ENCODE data around the gene TSPY3.
"Not testable (repeated sequence)": the region's sequence is repeated elsewhere in the genome, so short reads cannot be mapped to it uniquely, and the experiment has no call there.

TSPY3 gene

GRCh38 chrY:9398121-9398520 lies at the start of gene TSPY3:
Gene TSPY3, plus strand, starts transcription at chrY:9398421. Its CDS starts 46 bp downstream, at chrY:9398467.
- not testable (repeated sequence) for DNase-seq (ENCODE audit: low read depth in 2 of 3, low spot score in 2 of 3)

GRCh38 chrY:9357497-9357896 lies 40.7 kb upstream of the TSPY3 start, which contains the start of gene TSPY8:
Gene TSPY8, plus strand, starts transcription at chrY:9357797. Its CDS starts 46 bp downstream, at chrY:9357843.
- not testable (repeated sequence) for DNase-seq (ENCODE audit: low read depth in 2 of 3, low spot score in 2 of 3)

- DNase-seq (ENCODE audit: low read depth in 2 of 3, low spot score in 2 of 3): not testable (repeated sequence)
These were observed 1.7 kb upstream of the TSPY3 start for GRCh38 chrY:9396527-9396926.
